LNCaP clone FGC (cell line): ENCODE data around the gene RELL2.
A peak's percentile ranks its signal among the peaks of the same experiment; 100 is the strongest.

ENCODE experiments used
- DNase-seq: peaks from one replicate; pipeline ENCODE4 v3.0.0-alpha.2; 2011; ENCODE audit warnings: low read depth
- H3K4me3 ChIP-seq: 2 replicates; pipeline ENCODE4 v1.5.1; 2011; ENCODE audit warnings: mild to moderate bottlenecking, low read depth, low read length, control low read depth
- CTCF ChIP-seq: IDR thresholded peaks from 2 replicates; pipeline ENCODE4 v1.5.1; 2012; ENCODE audit warnings: mild to moderate bottlenecking; ENCODE audit not compliant: control insufficient read depth, insufficient read depth; ENCODE audit errors: extremely low read depth

RELL2 gene

GRCh38 chr5:141647851-141648250, 11.1 kb downstream of the RELL2 start:
- DNase-seq, result no peak
- no peak for TF ChIP-seq CTCF
- no peak overlapping the region for H3K4me3 ChIP-seq

- TF ChIP-seq CTCF, result no peak
- no peak for DNase-seq
- H3K4me3 ChIP-seq, result no peak overlapping the region
Observed at GRCh38 chr5:141649056-141649688, 12.4 kb downstream of the RELL2 start.

GRCh38 chr5:141649972-141650371, 13.2 kb downstream of the RELL2 start:
- DNase-seq, result no peak
- no peak for TF ChIP-seq CTCF
- no peak overlapping the region for H3K4me3 ChIP-seq

GRCh38 chr5:141650851-141651727, 14.3 kb downstream of the RELL2 start, which contains the start of gene FCHSD1:
Gene FCHSD1 (minus strand): TSS chr5:141651418. CDS start chr5:141651368, 50 bp downstream.
- DNase-seq, result no peak
- no peak for TF ChIP-seq CTCF
- H3K4me3 ChIP-seq, result peak within 1 kb of the TSS; percentile 41

GRCh38 chr5:141651728-141652105, 14.9 kb downstream of the RELL2 start:
- H3K4me3 ChIP-seq, result no peak overlapping the region
- no peak for DNase-seq

GRCh38 chr5:141654298-141654697, 17.5 kb downstream of the RELL2 start:
- DNase-seq, result no peak
- no peak for TF ChIP-seq CTCF
- no peak overlapping the region for H3K4me3 ChIP-seq

More at GRCh38 chr5:141651728-141652105, 14.9 kb downstream of the RELL2 start:
- TF ChIP-seq CTCF, result no peak
